Globus pallidus (tissue), 1 donor: ENCODE measurements around the gene NPIPA8.
"Not testable (repeated sequence)": the region's sequence is repeated elsewhere in the genome, so short reads cannot be mapped to it uniquely, and the experiment has no call there.

ENCODE experiments used
- DNase-seq: peaks from one replicate; pipeline ENCODE4 v3.0.0-alpha.2; 2015; ENCODE audit warnings: low spot score

The NPIPA8 gene

GRCh38 chr16:18276756-18277155, 59.8 kb downstream of the NPIPA8 start:
- DNase-seq = not testable (repeated sequence)

- DNase-seq = not testable (repeated sequence)
Measured at GRCh38 chr16:18270171-18270570, 66.4 kb downstream of the NPIPA8 start.
